Panc1 (cell line): ENCODE data around the gene MAGI2. TPM values are rescaled to one million over a fixed set of nuclear protein-coding genes. Genes with fewer than 3 reads are reported as not detected.
A peak's percentile ranks its signal among the peaks of the same experiment; 100 is the strongest.

Source experiments
- ATAC-seq: fragments of 200-7000 bp; cut with Tn5 transposase; 2 replicates; pipeline ENCODE4 v1.9.1; 2020; ENCODE audit warnings: mild to moderate bottlenecking, moderate library complexity
- BruUV-seq: library from RNA; stranded (reverse); fragments of 400-500 nt; replicated peaks from 2 replicates; lab custom pipeline; 2021; lab: Mats Ljungman, UMichigan
- CTCF ChIA-PET: fragments of 300-600 bp; sonication (Branson Sonifier 250); formaldehyde crosslinking; loops from one replicate; lab custom pipeline; 2022; ENCODE audit warnings: antibody characterized with exemption; lab: Charles Lee
- POLR2A ChIA-PET: fragments of 300-600 bp; sonication (Branson Sonifier 250); formaldehyde crosslinking; loops from one replicate; lab custom pipeline; 2022; ENCODE audit warnings: antibody characterized with exemption; lab: Charles Lee
- DNase-seq: peaks from one replicate; pipeline ENCODE4 v3.0.0-alpha.2; 2010; ENCODE audit warnings: low read depth, low spot score
- H3K27ac ChIP-seq: 2 replicates; pipeline ENCODE4 v1.5.1; 2011; ENCODE audit warnings: mild to moderate bottlenecking, low read length, inconsistent platforms
- H3K27me3 ChIP-seq: fragments of 200-500 bp; sonication (Bioruptor generic); 2 replicates; pipeline ENCODE4 v1.6.0; 2014; ENCODE audit warnings: low read length, inconsistent platforms; ENCODE audit not compliant: control insufficient read depth, insufficient read depth
- H3K36me3 ChIP-seq: fragments of 200-500 bp; sonication (Bioruptor generic); 2 replicates; pipeline ENCODE4 v1.5.1; 2014; ENCODE audit warnings: inconsistent platforms, mild to moderate bottlenecking, low read length, moderate library complexity; ENCODE audit not compliant: control insufficient read depth, insufficient read depth
- H3K4me1 ChIP-seq: 2 replicates; pipeline ENCODE4 v1.5.1; 2011; ENCODE audit warnings: inconsistent platforms, mild to moderate bottlenecking, low read length, moderate library complexity; ENCODE audit not compliant: control insufficient read depth, insufficient read depth
- H3K4me3 ChIP-seq, 2 experiments: 2 replicates each; pipeline ENCODE4 v1.5.1; 2011 to 2012; ENCODE audit warnings: low read depth in 2 of 2, low read length in 2 of 2, mild to moderate bottlenecking in 2 of 2, inconsistent platforms in 1 of 2, moderate library complexity in 1 of 2
- H3K9me3 ChIP-seq: fragments of 200-500 bp; sonication (Bioruptor generic); 2 replicates; pipeline ENCODE4 v1.5.1; 2014; ENCODE audit warnings: low read depth, mild to moderate bottlenecking, inconsistent platforms, low read length, moderate library complexity; ENCODE audit not compliant: control insufficient read depth, insufficient read depth
- CTCF ChIP-seq: fragments of 450-650 bp; IDR thresholded peaks from 2 replicates; pipeline ENCODE4 v1.5.1; 2017; ENCODE audit warnings: mild to moderate bottlenecking
- POLR2AphosphoS5 ChIP-seq: IDR thresholded peaks from 2 replicates; pipeline ENCODE4 v1.6.1; 2012; ENCODE audit warnings: mild to moderate bottlenecking, low read depth, low read length, moderate library complexity
- REST ChIP-seq, 2 experiments: IDR thresholded peaks; 2 replicates each; pipeline ENCODE4 v1.6.1; 2011 to 2012; ENCODE audit warnings: low read depth in 2 of 2, control low read depth in 1 of 2, low read length in 1 of 2, mild to moderate bottlenecking in 1 of 2, moderate library complexity in 1 of 2; ENCODE audit not compliant: insufficient read depth in 1 of 2
- SIN3A ChIP-seq: IDR thresholded peaks from 2 replicates; pipeline ENCODE4 v1.6.1; 2012; ENCODE audit warnings: low read depth, mild to moderate bottlenecking, low read length, moderate library complexity, borderline replicate concordance; ENCODE audit not compliant: insufficient read depth
- TCF7L2 ChIP-seq: IDR thresholded peaks from 2 replicates; pipeline ENCODE4 v1.6.1; 2011; ENCODE audit warnings: mild to moderate bottlenecking, low read depth, low read length, inconsistent platforms
- in situ Hi-C: cut with HindIII; loops from 2 replicates; pipeline ENCODE4 v1.10.0; 2016; ENCODE audit warnings: low sequenced_read_pairs, low pct_unique_long_range_greater_than_20kb
- intact Hi-C: fragments of 100-400 bp; cut with micrococcal nuclease; formaldehyde crosslinking; loops from one replicate; pipeline ENCODE4 v1.10.0; 2022; ENCODE audit not compliant: unreplicated experiment
- total RNA-seq: library from RNA; stranded (reverse); gene quantifications from one replicate; pipeline ENCODE4 v1.2.1, GENCODE V29; 2021; ENCODE audit not compliant: unreplicated experiment

The MAGI2 gene
- total RNA-seq, 1 experiment from 2014 or later = 5.4 TPM

GRCh38 chr7:78609281-78609680 is 844.2 kb downstream of the MAGI2 start:
- ChIA-PET CTCF (no interaction called here), POLR2A (no interaction called here)
- ATAC-seq (no peak), DNase-seq (no peak)
- BruUV-seq = no TSS peak
- H3K36me3 ChIP-seq = no peaks in the 10 kb centered on the region
- H3K9me3 ChIP-seq = no peaks in the 10 kb centered on the region
- no peak overlapping the region for H3K27ac ChIP-seq
- intact Hi-C loops = no loop called here
- in situ Hi-C loops = no loop called here
- H3K27me3 ChIP-seq = no peaks in the 10 kb centered on the region
- H3K4me3 ChIP-seq = no peak overlapping the region
- TF ChIP-seq CTCF = no peak
- no peak for TF ChIP-seq REST (IDR thresholded peaks at IDR 0.05; ENCODE audit: insufficient read depth in 1 of 2, low read depth in 2 of 2, low read length in 1 of 2)
- TF ChIP-seq SIN3A = no peak
- no peak for TF ChIP-seq POLR2AphosphoS5
- TF ChIP-seq TCF7L2 = no peak
- H3K4me1 ChIP-seq = no peaks in the 10 kb centered on the region

GRCh38 chr7:78607099-78607498 is 846.4 kb downstream of the MAGI2 start:
- CTCF ChIA-PET = no interaction called here
- in situ Hi-C loops (no loop called here), intact Hi-C loops (no loop called here)

More at GRCh38 chr7:78607099-78607498, 846.4 kb downstream of the MAGI2 start:
- no peak for TF ChIP-seq REST (IDR thresholded peaks at IDR 0.05; ENCODE audit: insufficient read depth in 1 of 2, low read depth in 2 of 2, low read length in 1 of 2)
- peak; percentile 50 for TF ChIP-seq CTCF
- Histone ChIP-seq H3K27me3 (no peaks in the 10 kb centered on the region), H3K4me3 (no peak overlapping the region), H3K4me1 (no peaks in the 10 kb centered on the region), H3K27ac (no peak overlapping the region), H3K9me3 (no peaks in the 10 kb centered on the region), H3K36me3 (no peaks in the 10 kb centered on the region)
- DNase-seq (no peak), ATAC-seq (no peak)
- POLR2A ChIA-PET = no interaction called here
- BruUV-seq = no TSS peak
